ENCODE results near the gene HSPB8.
A peak's percentile ranks its signal among the peaks of the same experiment; 100 is the strongest.

The HSPB8 gene

GRCh38 chr12:119156401-119157044, 22.2 kb upstream of the HSPB8 start:
- H3K4me2 ChIP-seq (ENCODE audit: low read length), result no peak overlapping the region
- H3K27ac ChIP-seq (ENCODE audit: low read depth, low read length), result no peak overlapping the region
- H4K12ac ChIP-seq (ENCODE audit: low read depth, low read length), result no peak overlapping the region
- no peak overlapping the region for H4K91ac ChIP-seq (ENCODE audit: low read depth, low read length)
- H2BK5ac ChIP-seq (ENCODE audit: low read depth, low read length, poor library complexity), result no peak overlapping the region
- no peak overlapping the region for H2AK5ac ChIP-seq (ENCODE audit: low read length)
- no peak overlapping the region for H3K4me3 ChIP-seq (ENCODE audit: low read depth, low read length)
- H2BK12ac ChIP-seq (ENCODE audit: low read length), result no peak overlapping the region
- no peak overlapping the region for H4K8ac ChIP-seq (ENCODE audit: low read depth, low read length)
- no peak overlapping the region for H3K4ac ChIP-seq (ENCODE audit: low read depth, low read length)
- peaks cover 3 to 8% of the 10 kb centered on the region in 2 experiments for H3K4me1 ChIP-seq (ENCODE audit: control insufficient read depth in 1 of 2, insufficient read depth in 2 of 2, low read length in 2 of 2)
- peaks cover 9% of the 10 kb centered on the region for H3K79me1 ChIP-seq (ENCODE audit: low read length)
- H3K14ac ChIP-seq (ENCODE audit: low read length), result no peak overlapping the region
- H3K36me3 ChIP-seq (ENCODE audit: control insufficient read depth in 1 of 2, insufficient read depth in 2 of 2, low read length in 2 of 2), result no peaks in the 10 kb centered on the region
- no peak overlapping the region for H2BK120ac ChIP-seq (ENCODE audit: insufficient read depth, low read length, poor library complexity)
- H3K23ac ChIP-seq (ENCODE audit: low read length), result no peak overlapping the region
- no peaks in the 10 kb centered on the region for H3K27me3 ChIP-seq (ENCODE audit: insufficient read depth, low read length)
- peaks cover under 1% of the 10 kb centered on the region for H3K9me3 ChIP-seq (ENCODE audit: insufficient read depth, low read depth, low read length)
- peak in 1 of 2 donors; percentile 48 for DNase-seq
- H3K18ac ChIP-seq (ENCODE audit: low read length), result no peak overlapping the region
- H3K9ac ChIP-seq (ENCODE audit: low read length), result no peak overlapping the region
- peaks cover 6% of the 10 kb centered on the region for H3K79me2 ChIP-seq (ENCODE audit: control insufficient read depth, insufficient read depth, low read length, poor library complexity)
- H2AFZ ChIP-seq (ENCODE audit: insufficient read depth, low read length, poor library complexity), result no peak overlapping the region
- no CpG with 5 or more reads among the region's 35 CpGs for WGBS (ENCODE audit: extremely low coverage, insufficient coverage, insufficient read length)

- Histone ChIP-seq H4K8ac (ENCODE audit: low read depth, low read length) (no peak overlapping the region), H3K4me2 (ENCODE audit: low read length) (no peak overlapping the region), H2AK5ac (ENCODE audit: low read length) (peak overlapping the region; percentile 34), H3K4ac (ENCODE audit: low read depth, low read length) (no peak overlapping the region), H4K12ac (ENCODE audit: low read depth, low read length) (no peak overlapping the region), H2AFZ (ENCODE audit: insufficient read depth, low read length, poor library complexity) (no peak overlapping the region), H3K9me3 (ENCODE audit: insufficient read depth, low read depth, low read length) (no peaks in the 10 kb centered on the region), H3K4me3 (ENCODE audit: low read depth, low read length) (no peak overlapping the region), H3K9ac (ENCODE audit: low read length) (no peak overlapping the region), H3K18ac (ENCODE audit: low read length) (no peak overlapping the region), H3K14ac (ENCODE audit: low read length) (no peak overlapping the region), H2BK120ac (ENCODE audit: insufficient read depth, low read length, poor library complexity) (no peak overlapping the region), H3K36me3 (ENCODE audit: control insufficient read depth in 1 of 2, insufficient read depth in 2 of 2, low read length in 2 of 2) (no peaks in the 10 kb centered on the region), H2BK5ac (ENCODE audit: low read depth, low read length, poor library complexity) (no peak overlapping the region), H3K4me1 (ENCODE audit: control insufficient read depth in 1 of 2, insufficient read depth in 2 of 2, low read length in 2 of 2) (peaks cover 3 to 8% of the 10 kb centered on the region in 2 experiments), H3K27ac (ENCODE audit: low read depth, low read length) (no peak overlapping the region), H3K27me3 (ENCODE audit: insufficient read depth, low read length) (no peaks in the 10 kb centered on the region), H3K23ac (ENCODE audit: low read length) (no peak overlapping the region), H3K79me2 (ENCODE audit: control insufficient read depth, insufficient read depth, low read length, poor library complexity) (peaks cover 6% of the 10 kb centered on the region), H4K91ac (ENCODE audit: low read depth, low read length) (no peak overlapping the region), H3K79me1 (ENCODE audit: low read length) (peaks cover 9% of the 10 kb centered on the region), H2BK12ac (ENCODE audit: low read length) (no peak overlapping the region)
- no CpG with 5 or more reads among the region's 6 CpGs for WGBS (ENCODE audit: extremely low coverage, insufficient coverage, insufficient read length)
- no peak for DNase-seq
These were observed 21.2 kb upstream of the HSPB8 start for GRCh38 chr12:119157528-119157927.

- H3K27me3 ChIP-seq (ENCODE audit: insufficient read depth, low read length), result no peaks in the 10 kb centered on the region
- no peak overlapping the region for H3K14ac ChIP-seq (ENCODE audit: low read length)
- no peak overlapping the region for H2AK5ac ChIP-seq (ENCODE audit: low read length)
- H3K4me1 ChIP-seq (ENCODE audit: control insufficient read depth in 1 of 2, insufficient read depth in 2 of 2, low read length in 2 of 2), result peaks cover 3 to 8% of the 10 kb centered on the region in 2 experiments
- no peak overlapping the region for H3K23ac ChIP-seq (ENCODE audit: low read length)
- no peak overlapping the region for H4K12ac ChIP-seq (ENCODE audit: low read depth, low read length)
- no peak overlapping the region for H2AFZ ChIP-seq (ENCODE audit: insufficient read depth, low read length, poor library complexity)
- no peak overlapping the region for H3K4ac ChIP-seq (ENCODE audit: low read depth, low read length)
- peaks cover 6% of the 10 kb centered on the region for H3K79me2 ChIP-seq (ENCODE audit: control insufficient read depth, insufficient read depth, low read length, poor library complexity)
- H3K4me2 ChIP-seq (ENCODE audit: low read length), result no peak overlapping the region
- no peak overlapping the region for H4K91ac ChIP-seq (ENCODE audit: low read depth, low read length)
- no peak overlapping the region for H3K4me3 ChIP-seq (ENCODE audit: low read depth, low read length)
- H3K27ac ChIP-seq (ENCODE audit: low read depth, low read length), result no peak overlapping the region
- H3K36me3 ChIP-seq (ENCODE audit: control insufficient read depth in 1 of 2, insufficient read depth in 2 of 2, low read length in 2 of 2), result no peaks in the 10 kb centered on the region
- no peak overlapping the region for H4K8ac ChIP-seq (ENCODE audit: low read depth, low read length)
- no peak overlapping the region for H3K9ac ChIP-seq (ENCODE audit: low read length)
- H3K18ac ChIP-seq (ENCODE audit: low read length), result no peak overlapping the region
- DNase-seq, result no peak
- no peaks in the 10 kb centered on the region for H3K9me3 ChIP-seq (ENCODE audit: insufficient read depth, low read depth, low read length)
- peaks cover 9% of the 10 kb centered on the region for H3K79me1 ChIP-seq (ENCODE audit: low read length)
- no CpG with 5 or more reads among the region's 7 CpGs for WGBS (ENCODE audit: extremely low coverage, insufficient coverage, insufficient read length)
- H2BK120ac ChIP-seq (ENCODE audit: insufficient read depth, low read length, poor library complexity), result no peak overlapping the region
- no peak overlapping the region for H2BK12ac ChIP-seq (ENCODE audit: low read length)
- no peak overlapping the region for H2BK5ac ChIP-seq (ENCODE audit: low read depth, low read length, poor library complexity)
These were observed 20.8 kb upstream of the HSPB8 start for GRCh38 chr12:119157978-119158377.

DNA sequence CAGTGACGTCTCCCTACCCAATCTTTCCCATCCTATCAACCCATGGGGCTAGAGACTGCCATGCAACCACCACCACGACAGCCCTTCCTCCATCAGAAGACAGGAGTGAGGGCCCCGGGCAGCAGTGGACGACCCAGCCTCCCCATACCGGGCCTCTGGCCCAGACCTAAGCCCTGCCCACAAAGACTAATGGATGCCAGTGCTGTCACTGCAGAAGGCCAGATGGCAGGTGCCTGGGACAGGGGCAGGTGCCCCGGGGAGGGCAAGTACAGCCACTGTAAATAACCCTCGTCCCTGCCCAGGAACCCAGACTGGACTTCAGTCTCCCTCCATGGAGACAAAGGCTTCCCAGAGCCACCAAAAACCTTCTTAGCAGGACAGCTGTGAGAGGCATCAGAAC, 20.3 kb upstream of the HSPB8 start:
- H3K4me2 ChIP-seq (ENCODE audit: low read length), result no peak overlapping the region
- H2BK120ac ChIP-seq (ENCODE audit: insufficient read depth, low read length, poor library complexity), result no peak overlapping the region
- no peak overlapping the region for H3K18ac ChIP-seq (ENCODE audit: low read length)
- no peak overlapping the region for H2AFZ ChIP-seq (ENCODE audit: insufficient read depth, low read length, poor library complexity)
- H3K79me2 ChIP-seq (ENCODE audit: control insufficient read depth, insufficient read depth, low read length, poor library complexity), result peaks cover 6% of the 10 kb centered on the region
- H4K8ac ChIP-seq (ENCODE audit: low read depth, low read length), result no peak overlapping the region
- no peak overlapping the region for H4K12ac ChIP-seq (ENCODE audit: low read depth, low read length)
- no peak overlapping the region for H2AK5ac ChIP-seq (ENCODE audit: low read length)
- H3K23ac ChIP-seq (ENCODE audit: low read length), result no peak overlapping the region
- no peak overlapping the region for H2BK12ac ChIP-seq (ENCODE audit: low read length)
- no peaks in the 10 kb centered on the region for H3K27me3 ChIP-seq (ENCODE audit: insufficient read depth, low read length)
- H2BK5ac ChIP-seq (ENCODE audit: low read depth, low read length, poor library complexity), result no peak overlapping the region
- whole genome bisulfite sequencing (ENCODE audit: extremely low coverage, insufficient coverage, insufficient read length), result no CpG with 5 or more reads among the region's 7 CpGs
- no peak overlapping the region for H3K14ac ChIP-seq (ENCODE audit: low read length)
- H3K9ac ChIP-seq (ENCODE audit: low read length), result no peak overlapping the region
- H4K91ac ChIP-seq (ENCODE audit: low read depth, low read length), result no peak overlapping the region
- no peak overlapping the region for H3K27ac ChIP-seq (ENCODE audit: low read depth, low read length)
- no peaks in the 10 kb centered on the region for H3K36me3 ChIP-seq (ENCODE audit: control insufficient read depth in 1 of 2, insufficient read depth in 2 of 2, low read length in 2 of 2)
- H3K4ac ChIP-seq (ENCODE audit: low read depth, low read length), result no peak overlapping the region
- H3K4me1 ChIP-seq (ENCODE audit: control insufficient read depth in 1 of 2, insufficient read depth in 2 of 2, low read length in 2 of 2), result peaks cover 3 to 8% of the 10 kb centered on the region in 2 experiments
- H3K9me3 ChIP-seq (ENCODE audit: insufficient read depth, low read depth, low read length), result no peaks in the 10 kb centered on the region
- DNase-seq, result no peak
- peaks cover 7% of the 10 kb centered on the region for H3K79me1 ChIP-seq (ENCODE audit: low read length)
- no peak overlapping the region for H3K4me3 ChIP-seq (ENCODE audit: low read depth, low read length)
